GM18526 (cell line): ENCODE data around the gene HYAL3.

Source experiments
- POLR2A ChIP-seq: IDR thresholded peaks from 3 replicates; pipeline ENCODE4 v1.6.1; 2011; ENCODE audit not compliant: insufficient read length; ENCODE audit errors: extremely low read depth

HYAL3 gene

DNA sequence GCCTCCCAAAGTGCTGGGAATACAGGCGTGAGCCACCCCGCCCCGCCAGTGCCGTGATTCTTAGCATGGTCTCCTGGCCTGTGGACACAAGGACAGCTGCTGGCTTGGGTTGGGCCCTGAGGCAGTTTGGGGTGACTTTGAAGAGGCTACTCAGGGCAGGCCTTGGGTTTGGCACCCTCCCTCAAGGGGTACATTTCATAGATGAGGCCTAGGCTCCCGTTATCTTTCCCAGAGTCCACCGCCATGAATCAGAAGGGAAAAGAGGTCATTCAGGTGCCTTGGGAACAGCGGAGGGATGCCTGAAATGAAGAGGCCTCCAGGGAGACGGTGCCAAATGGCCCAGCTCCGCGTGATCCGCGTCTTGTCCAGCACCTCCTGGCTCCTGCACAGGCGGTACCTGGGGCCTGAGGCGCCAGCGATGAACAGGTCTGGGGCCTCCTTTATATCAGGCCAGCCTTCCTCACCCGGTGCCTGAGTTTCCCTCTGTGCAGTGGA is 53.9 kb downstream of the HYAL3 start:
- no peak for TF ChIP-seq POLR2A

DNA sequence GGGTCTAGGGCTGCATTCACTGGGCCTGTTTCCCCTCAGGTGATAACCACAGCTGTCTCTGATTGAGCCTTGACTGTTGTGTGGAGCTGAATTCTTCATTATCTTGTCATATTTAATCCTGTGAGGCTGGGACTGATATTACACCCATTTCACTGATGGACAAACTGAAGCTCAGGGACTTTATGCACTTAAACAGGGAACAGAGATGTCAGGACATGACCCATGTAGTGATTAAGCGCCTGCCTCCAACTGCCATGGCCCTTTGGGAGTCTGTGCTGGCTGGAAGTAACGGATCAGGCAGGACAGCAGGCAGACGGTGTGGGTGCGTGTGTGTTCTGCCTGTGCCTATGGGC is 55.7 kb downstream of the HYAL3 start:
- TF ChIP-seq POLR2A = no peak

DNA sequence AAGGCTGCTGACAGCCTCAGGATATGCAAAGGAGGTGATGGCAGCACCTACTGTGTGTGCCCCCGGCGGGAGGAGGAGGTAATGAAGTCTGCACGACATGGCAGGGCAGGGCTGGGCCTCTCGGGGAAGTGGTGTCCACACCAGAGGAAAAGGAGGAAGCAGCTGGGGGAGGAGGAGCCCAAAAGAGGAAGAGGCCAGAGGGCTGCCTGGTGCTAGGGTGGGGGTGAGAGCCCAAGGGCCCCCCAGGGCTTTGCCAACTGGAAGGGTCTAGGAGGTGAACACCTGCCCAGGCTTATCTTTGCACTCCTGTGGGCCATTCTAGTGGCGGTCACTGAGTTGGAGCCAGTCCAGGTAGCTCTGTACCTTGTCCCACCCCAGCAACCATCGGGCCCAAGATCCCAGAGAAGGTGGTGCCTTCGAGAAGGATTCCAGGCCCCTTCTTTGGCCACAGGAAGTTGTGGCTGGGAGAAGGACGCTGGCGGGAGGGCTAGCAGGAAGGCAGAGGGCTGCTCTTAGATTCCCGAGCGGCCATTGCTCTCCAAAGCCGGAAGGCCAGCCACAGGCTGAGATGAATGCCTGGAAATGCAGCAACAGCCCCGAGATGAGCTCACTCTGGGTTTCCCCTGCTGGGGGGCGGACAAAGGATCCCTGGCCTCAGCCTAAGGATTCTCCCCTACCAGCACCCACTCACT is 56.2 kb downstream of the HYAL3 start:
- no peak for TF ChIP-seq POLR2A
